LNCaP clone FGC (cell line): ENCODE data around the gene SLC9A7.

Experiments
- DNase-seq: peaks from one replicate; pipeline ENCODE4 v3.0.0-alpha.2; 2011; ENCODE audit warnings: low read depth
- H3K4me3 ChIP-seq: 2 replicates; pipeline ENCODE4 v1.5.1; 2011; ENCODE audit warnings: mild to moderate bottlenecking, low read depth, low read length, control low read depth
- CTCF ChIP-seq: IDR thresholded peaks from 2 replicates; pipeline ENCODE4 v1.5.1; 2012; ENCODE audit warnings: mild to moderate bottlenecking; ENCODE audit not compliant: control insufficient read depth, insufficient read depth; ENCODE audit errors: extremely low read depth

SLC9A7 gene

GRCh38 chrX:46627711-46628419, 131.1 kb downstream of the SLC9A7 start:
- DNase-seq = peak; percentile 32
- TF ChIP-seq CTCF = no peak
- H3K4me3 ChIP-seq = no peak overlapping the region

- TF ChIP-seq CTCF = no peak
- H3K4me3 ChIP-seq = no peak overlapping the region
- no peak for DNase-seq
Measured at GRCh38 chrX:46627062-46627461, 131.9 kb downstream of the SLC9A7 start.

- TF ChIP-seq CTCF = no peak
- no peak overlapping the region for H3K4me3 ChIP-seq
- DNase-seq = no peak
Measured at GRCh38 chrX:46626566-46626965, 132.4 kb downstream of the SLC9A7 start.

- peak; percentile 26 for DNase-seq
- H3K4me3 ChIP-seq = no peak overlapping the region
- TF ChIP-seq CTCF = no peak
Measured at GRCh38 chrX:46624090-46624786, 134.7 kb downstream of the SLC9A7 start.

- no peak overlapping the region for H3K4me3 ChIP-seq
- TF ChIP-seq CTCF = no peak
- no peak for DNase-seq
Measured at GRCh38 chrX:46621572-46621971, 137.3 kb downstream of the SLC9A7 start.

GRCh38 chrX:46620505-46620904, 138.4 kb downstream of the SLC9A7 start:
- no peak overlapping the region for H3K4me3 ChIP-seq
- DNase-seq = no peak
- TF ChIP-seq CTCF = no peak

GRCh38 chrX:46618947-46619346, 140.0 kb downstream of the SLC9A7 start:
- no peak for TF ChIP-seq CTCF
- no peak for DNase-seq
- no peak overlapping the region for H3K4me3 ChIP-seq
